HL-60 (cell line): ENCODE data around the gene IRF3.

Experiments used
- DNase-seq, 2 experiments: peaks; one replicate each; pipeline ENCODE4 v3.0.0-alpha.2; 2010 to 2020; ENCODE audit warnings: low read depth in 1 of 2, low spot score in 1 of 2
- H3K27ac ChIP-seq: fragments of 250-450 bp; sonication (Bioruptor Pico); replicated peaks from 2 replicates; pipeline ENCODE4 v1.5.1; 2020; ENCODE audit warnings: mild to moderate bottlenecking, moderate library complexity
- H3K27me3 ChIP-seq: fragments of 250-450 bp; sonication (Bioruptor Pico); 2 replicates; pipeline ENCODE4 v1.5.1; 2021; ENCODE audit warnings: mild to moderate bottlenecking, moderate library complexity; ENCODE audit not compliant: insufficient read depth, poor library complexity, severe bottlenecking
- H3K4me3 ChIP-seq: replicated peaks from 2 replicates; pipeline ENCODE4 v1.5.1; 2011; ENCODE audit warnings: mild to moderate bottlenecking, control low read depth, low read length; ENCODE audit not compliant: insufficient read depth
- GABPA ChIP-seq: IDR thresholded peaks from 2 replicates; pipeline ENCODE4 v1.6.1; 2012; ENCODE audit warnings: low read depth
- POLR2AphosphoS5 ChIP-seq: IDR thresholded peaks from 2 replicates; pipeline ENCODE4 v1.6.1; 2012; ENCODE audit warnings: low read depth
- SPI1 ChIP-seq: IDR thresholded peaks from 2 replicates; pipeline ENCODE4 v1.6.1; 2012; ENCODE audit warnings: low read depth, mild to moderate bottlenecking, borderline replicate concordance
- TF ChIP-seq, protein P1 (sequence below): IDR thresholded peaks from 2 replicates; pipeline ENCODE4 v1.6.1; 2012; ENCODE audit warnings: low read depth; ENCODE audit not compliant: insufficient replicate concordance
- TF ChIP-seq, protein P2 (sequence below): IDR thresholded peaks from one replicate; pipeline ENCODE4 v1.5.1; 2011; ENCODE audit warnings: low read length, control low read depth, inconsistent platforms; ENCODE audit not compliant: insufficient read depth

The IRF3 gene

DNA sequence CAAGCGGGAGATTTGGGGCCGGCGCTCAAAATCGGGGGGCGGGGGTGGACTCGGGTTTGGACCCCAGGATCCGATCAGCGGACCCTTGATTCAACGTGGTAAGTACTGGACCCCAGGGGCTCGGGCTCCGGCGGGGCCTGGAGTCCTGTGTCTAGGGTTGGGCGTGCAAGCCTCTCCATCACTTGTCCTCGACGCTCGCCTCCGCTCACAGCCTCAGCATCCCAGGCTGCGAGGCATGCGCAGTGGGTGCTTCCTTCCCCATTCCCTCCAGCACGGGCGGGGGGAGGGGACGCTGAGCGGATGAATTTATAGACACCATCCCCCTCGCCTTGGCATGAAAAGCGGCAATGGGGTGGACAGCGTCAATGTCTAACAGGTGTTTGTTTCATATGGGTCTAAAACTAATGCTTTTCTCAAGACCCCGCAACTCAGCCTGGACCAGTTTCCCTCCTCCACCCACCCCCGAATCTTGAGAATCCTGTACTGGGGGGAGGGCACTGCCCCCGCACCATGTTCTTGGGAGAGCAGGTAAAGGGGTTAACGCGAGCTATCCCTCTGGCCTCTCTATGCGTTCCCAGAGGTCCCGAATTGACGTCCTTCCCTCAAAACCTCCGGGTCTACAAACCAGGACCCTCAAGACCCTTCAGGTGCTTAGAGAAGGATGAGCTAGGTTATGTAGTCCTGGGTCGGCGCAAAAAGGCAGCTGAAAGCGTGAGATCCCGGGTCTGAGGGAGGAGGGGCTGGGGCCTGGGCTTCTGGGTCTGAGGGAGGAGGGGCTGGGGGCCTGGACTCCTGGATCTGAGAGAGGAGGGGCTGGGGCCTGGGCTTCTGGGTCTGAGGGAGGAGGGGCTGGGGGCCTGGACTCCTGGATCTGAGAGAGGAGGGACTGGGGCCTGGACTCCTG, 25.8 kb upstream of the IRF3 start:
- no peak for DNase-seq
- Histone ChIP-seq H3K27ac (no peak overlapping the region), H3K4me3 (no peak overlapping the region), H3K27me3 (no peaks in the 10 kb centered on the region)
- TF ChIP-seq GABPA (no peak), SPI1 (no peak), POLR2AphosphoS5 (no peak)
- TF ChIP-seq, protein P1, sequence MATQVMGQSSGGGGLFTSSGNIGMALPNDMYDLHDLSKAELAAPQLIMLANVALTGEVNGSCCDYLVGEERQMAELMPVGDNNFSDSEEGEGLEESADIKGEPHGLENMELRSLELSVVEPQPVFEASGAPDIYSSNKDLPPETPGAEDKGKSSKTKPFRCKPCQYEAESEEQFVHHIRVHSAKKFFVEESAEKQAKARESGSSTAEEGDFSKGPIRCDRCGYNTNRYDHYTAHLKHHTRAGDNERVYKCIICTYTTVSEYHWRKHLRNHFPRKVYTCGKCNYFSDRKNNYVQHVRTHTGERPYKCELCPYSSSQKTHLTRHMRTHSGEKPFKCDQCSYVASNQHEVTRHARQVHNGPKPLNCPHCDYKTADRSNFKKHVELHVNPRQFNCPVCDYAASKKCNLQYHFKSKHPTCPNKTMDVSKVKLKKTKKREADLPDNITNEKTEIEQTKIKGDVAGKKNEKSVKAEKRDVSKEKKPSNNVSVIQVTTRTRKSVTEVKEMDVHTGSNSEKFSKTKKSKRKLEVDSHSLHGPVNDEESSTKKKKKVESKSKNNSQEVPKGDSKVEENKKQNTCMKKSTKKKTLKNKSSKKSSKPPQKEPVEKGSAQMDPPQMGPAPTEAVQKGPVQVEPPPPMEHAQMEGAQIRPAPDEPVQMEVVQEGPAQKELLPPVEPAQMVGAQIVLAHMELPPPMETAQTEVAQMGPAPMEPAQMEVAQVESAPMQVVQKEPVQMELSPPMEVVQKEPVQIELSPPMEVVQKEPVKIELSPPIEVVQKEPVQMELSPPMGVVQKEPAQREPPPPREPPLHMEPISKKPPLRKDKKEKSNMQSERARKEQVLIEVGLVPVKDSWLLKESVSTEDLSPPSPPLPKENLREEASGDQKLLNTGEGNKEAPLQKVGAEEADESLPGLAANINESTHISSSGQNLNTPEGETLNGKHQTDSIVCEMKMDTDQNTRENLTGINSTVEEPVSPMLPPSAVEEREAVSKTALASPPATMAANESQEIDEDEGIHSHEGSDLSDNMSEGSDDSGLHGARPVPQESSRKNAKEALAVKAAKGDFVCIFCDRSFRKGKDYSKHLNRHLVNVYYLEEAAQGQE = no peak
- TF ChIP-seq, protein P2, sequence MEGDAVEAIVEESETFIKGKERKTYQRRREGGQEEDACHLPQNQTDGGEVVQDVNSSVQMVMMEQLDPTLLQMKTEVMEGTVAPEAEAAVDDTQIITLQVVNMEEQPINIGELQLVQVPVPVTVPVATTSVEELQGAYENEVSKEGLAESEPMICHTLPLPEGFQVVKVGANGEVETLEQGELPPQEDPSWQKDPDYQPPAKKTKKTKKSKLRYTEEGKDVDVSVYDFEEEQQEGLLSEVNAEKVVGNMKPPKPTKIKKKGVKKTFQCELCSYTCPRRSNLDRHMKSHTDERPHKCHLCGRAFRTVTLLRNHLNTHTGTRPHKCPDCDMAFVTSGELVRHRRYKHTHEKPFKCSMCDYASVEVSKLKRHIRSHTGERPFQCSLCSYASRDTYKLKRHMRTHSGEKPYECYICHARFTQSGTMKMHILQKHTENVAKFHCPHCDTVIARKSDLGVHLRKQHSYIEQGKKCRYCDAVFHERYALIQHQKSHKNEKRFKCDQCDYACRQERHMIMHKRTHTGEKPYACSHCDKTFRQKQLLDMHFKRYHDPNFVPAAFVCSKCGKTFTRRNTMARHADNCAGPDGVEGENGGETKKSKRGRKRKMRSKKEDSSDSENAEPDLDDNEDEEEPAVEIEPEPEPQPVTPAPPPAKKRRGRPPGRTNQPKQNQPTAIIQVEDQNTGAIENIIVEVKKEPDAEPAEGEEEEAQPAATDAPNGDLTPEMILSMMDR = no peak

DNA sequence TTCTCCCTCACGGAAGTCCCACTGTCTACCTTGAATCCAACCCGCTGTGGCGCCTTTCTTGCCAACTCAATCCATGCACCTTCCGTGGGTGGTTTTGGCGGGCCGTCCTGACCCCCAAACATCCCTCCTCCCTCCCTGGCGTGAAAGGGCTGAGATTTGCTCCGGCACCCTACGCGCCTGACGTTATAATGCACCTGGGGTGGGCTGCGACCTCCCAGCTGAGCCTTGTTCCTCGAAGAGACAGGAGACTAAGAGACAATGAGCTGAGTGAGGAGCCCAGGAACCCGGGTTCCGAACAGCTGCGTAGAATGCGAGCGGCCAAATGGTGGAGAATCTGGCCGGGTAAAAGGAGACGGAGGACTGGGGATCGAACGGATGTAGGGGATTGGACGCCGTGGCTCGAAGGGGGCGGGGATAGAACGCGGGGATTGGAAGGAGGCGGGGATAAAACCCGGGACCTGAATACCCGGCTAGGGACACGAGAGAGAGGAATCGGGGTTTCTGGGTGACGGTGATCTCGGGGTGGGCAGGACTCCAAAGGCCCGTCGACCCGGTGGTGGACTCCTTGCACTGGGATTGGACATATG, 25.1 kb upstream of the IRF3 start, which contains the start of gene CPT1C:
Gene CPT1C (plus strand): TSS at position 461 of the 587 bp plus-strand sequence. CDS start 1,137 bp downstream, outside the sequence.
- no peak for DNase-seq
- TF ChIP-seq POLR2AphosphoS5 = no peak; the same call in 1 of the 2 replicates
- TF ChIP-seq GABPA = no peak
- TF ChIP-seq, protein P2 = no peak
- TF ChIP-seq, protein P1 = no peak
- no peak within 1 kb of the TSS for H3K4me3 ChIP-seq
- H3K27ac ChIP-seq = no peak within 1 kb of the TSS
- no peaks in the 10 kb centered on the region for H3K27me3 ChIP-seq

DNA sequence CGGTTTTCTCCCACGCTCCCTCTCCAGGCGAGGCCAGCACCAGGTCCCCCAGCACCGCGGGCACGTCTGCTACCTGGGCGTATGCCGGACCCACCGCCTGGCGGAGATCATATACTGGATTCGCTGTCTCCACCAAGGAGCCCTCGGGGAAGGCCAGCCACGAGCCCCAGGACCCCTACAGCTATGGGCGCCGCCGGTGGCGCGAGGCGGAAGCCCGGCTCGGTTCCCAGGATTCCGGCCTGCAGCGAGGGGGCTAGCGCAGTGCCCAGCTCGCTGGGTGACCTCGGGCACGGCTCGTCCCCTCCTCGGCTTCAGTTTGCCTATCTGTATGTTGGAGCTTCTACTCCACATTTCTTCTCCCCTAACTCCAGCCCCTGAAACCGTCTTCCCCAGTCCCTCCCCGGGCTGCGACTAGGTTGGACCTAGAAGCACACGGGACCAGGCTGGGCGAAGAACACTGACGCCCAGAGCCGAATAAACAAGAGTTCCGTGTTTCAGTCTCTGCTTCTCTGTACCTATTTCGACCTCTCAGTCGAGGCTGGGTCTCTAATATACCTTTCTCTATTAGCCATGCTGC, 24.5 kb upstream of the IRF3 start:
- no peak overlapping the region for H3K4me3 ChIP-seq
- no peak overlapping the region for H3K27ac ChIP-seq

More for the DNA sequence above, 24.5 kb upstream of the IRF3 start:
- TF ChIP-seq GABPA (no peak), SPI1 (no peak)
- TF ChIP-seq, protein P1 = no peak
- TF ChIP-seq, protein P2 = no peak
- DNase-seq = no peak
- H3K27me3 ChIP-seq = no peaks in the 10 kb centered on the region
